D341Med (cell line): ENCODE data around the gene PTPRT.
"Not testable (repeated sequence)": the region's sequence is repeated elsewhere in the genome, so short reads cannot be mapped to it uniquely, and the experiment has no call there.

Experiments
- DNase-seq: peaks from one replicate; pipeline ENCODE4 v3.0.0; 2012; ENCODE audit warnings: low spot score

Gene PTPRT

GRCh38 chr20:42910808-42911207 lies 278.9 kb downstream of the PTPRT start:
- not testable (repeated sequence) for DNase-seq

- no peak for DNase-seq
Measured at GRCh38 chr20:42907730-42908129, 282.0 kb downstream of the PTPRT start.

GRCh38 chr20:42906120-42906519 lies 283.6 kb downstream of the PTPRT start:
- DNase-seq: no peak

- no peak for DNase-seq
Measured at GRCh38 chr20:42902509-42902908, 287.2 kb downstream of the PTPRT start.

GRCh38 chr20:42901689-42902440 lies 287.8 kb downstream of the PTPRT start:
- no peak for DNase-seq

GRCh38 chr20:42900764-42901163 lies 288.9 kb downstream of the PTPRT start:
- DNase-seq: not testable (repeated sequence)

GRCh38 chr20:42895020-42895419 lies 294.7 kb downstream of the PTPRT start:
- DNase-seq: no peak

- DNase-seq: no peak
Measured at GRCh38 chr20:42894483-42894882, 295.2 kb downstream of the PTPRT start.

GRCh38 chr20:42889517-42889916 lies 300.2 kb downstream of the PTPRT start:
- DNase-seq: no peak

GRCh38 chr20:42887281-42887680 lies 302.4 kb downstream of the PTPRT start:
- DNase-seq: no peak

GRCh38 chr20:42886801-42887200 lies 302.9 kb downstream of the PTPRT start:
- DNase-seq: no peak

- no peak for DNase-seq
Measured at GRCh38 chr20:42886046-42886445, 303.7 kb downstream of the PTPRT start.

- no peak for DNase-seq
Measured at GRCh38 chr20:42875581-42875980, 314.1 kb downstream of the PTPRT start.

GRCh38 chr20:42873259-42873658 lies 316.4 kb downstream of the PTPRT start:
- DNase-seq: no peak

- no peak for DNase-seq
Measured at GRCh38 chr20:42864116-42864515, 325.6 kb downstream of the PTPRT start.

GRCh38 chr20:42862446-42862845 lies 327.3 kb downstream of the PTPRT start:
- DNase-seq: no peak

GRCh38 chr20:42857446-42857845 lies 332.3 kb downstream of the PTPRT start:
- peak; percentile 74 for DNase-seq

- no peak for DNase-seq
Measured at GRCh38 chr20:42855896-42856295, 333.8 kb downstream of the PTPRT start.

GRCh38 chr20:42852691-42853090 lies 337.0 kb downstream of the PTPRT start:
- no peak for DNase-seq

- DNase-seq: no peak
Measured at GRCh38 chr20:42846784-42847490, 342.8 kb downstream of the PTPRT start.

- no peak for DNase-seq
Measured at GRCh38 chr20:42844751-42845150, 345.0 kb downstream of the PTPRT start.

GRCh38 chr20:42837456-42837855 lies 352.2 kb downstream of the PTPRT start:
- DNase-seq: no peak

GRCh38 chr20:42836339-42836738 lies 353.4 kb downstream of the PTPRT start:
- DNase-seq: no peak

GRCh38 chr20:42807876-42808275 lies 381.8 kb downstream of the PTPRT start:
- no peak for DNase-seq
